PFSK-1 (cell line): Measurements from ENCODE around the gene SEC14L1.

Experiments used
- FOXP2 ChIP-seq: optimal IDR thresholded peaks from 2 replicates; pipeline ENCODE3; 2011; ENCODE audit warnings: borderline replicate concordance, control low read depth, inconsistent platforms; ENCODE audit not compliant: insufficient read depth; ENCODE audit errors: extremely low read length, extremely low read depth
- POLR2AphosphoS5 ChIP-seq: IDR thresholded peaks from 2 replicates; pipeline ENCODE4 v1.6.1; 2012; ENCODE audit warnings: low read depth, mild to moderate bottlenecking, control low read depth, low read length, moderate library complexity
- REST ChIP-seq, 2 experiments: IDR thresholded peaks; 2 replicates each; pipeline versions ENCODE4 v1.6.1 to v1.8.0; 2011 to 2012; ENCODE audit warnings: low read depth in 2 of 2, low read length in 2 of 2, control low read depth in 1 of 2, inconsistent platforms in 1 of 2, mild to moderate bottlenecking in 1 of 2, moderate library complexity in 1 of 2; ENCODE audit not compliant: insufficient read depth in 1 of 2
- SIN3A ChIP-seq: IDR thresholded peaks from 2 replicates; pipeline ENCODE4 v1.6.1; 2012; ENCODE audit warnings: mild to moderate bottlenecking, low read length, moderate library complexity, borderline replicate concordance; ENCODE audit not compliant: insufficient read depth
- TAF1 ChIP-seq: IDR thresholded peaks from 2 replicates; pipeline ENCODE4 v1.6.1; 2012; ENCODE audit warnings: low read length, control low read depth, borderline replicate concordance; ENCODE audit not compliant: insufficient read depth

SEC14L1 gene

DNA sequence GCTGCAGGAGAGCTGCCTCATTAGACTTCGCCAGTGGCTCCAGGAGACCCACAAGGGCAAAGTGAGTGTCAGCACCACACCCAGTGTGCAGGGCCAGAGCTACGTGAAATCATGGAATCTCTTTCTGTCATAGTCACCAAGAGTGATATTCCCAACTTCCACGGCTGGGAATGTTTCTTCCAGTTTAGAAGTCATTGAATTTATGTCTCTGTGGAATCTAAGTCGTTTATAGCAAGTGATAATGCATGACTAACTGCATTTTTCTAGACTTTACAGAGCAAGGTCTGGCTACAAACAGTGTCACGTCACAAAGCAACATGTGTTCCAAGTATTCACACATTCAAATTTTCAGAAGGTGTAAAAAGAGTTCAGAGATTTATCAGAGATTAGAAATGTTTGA lies 55.5 kb downstream of the SEC14L1 start:
- TF ChIP-seq FOXP2 (no peak), POLR2AphosphoS5 (no peak)

DNA sequence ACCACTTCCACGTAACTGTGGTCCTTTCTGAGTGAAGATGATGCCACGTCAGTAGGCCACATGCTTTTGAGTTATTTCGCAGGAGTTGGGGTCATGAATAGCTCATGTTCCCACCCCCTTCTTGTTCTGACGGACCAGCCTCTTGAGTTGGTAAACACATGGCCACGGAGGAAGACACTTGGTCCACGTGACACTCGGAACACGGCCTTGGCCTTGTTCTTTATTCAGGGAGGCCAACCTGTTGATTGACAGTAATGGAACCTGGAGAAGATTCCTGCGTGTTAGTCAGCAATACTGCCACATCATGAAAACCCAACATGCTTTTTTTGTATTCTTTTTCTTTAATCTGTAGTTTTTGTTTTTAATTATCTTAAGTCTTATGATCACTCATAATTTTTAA lies 56.3 kb downstream of the SEC14L1 start:
- TF ChIP-seq REST (IDR thresholded peaks at IDR 0.05; ENCODE audit: insufficient read depth in 1 of 2, low read depth in 2 of 2, low read length in 2 of 2): no peak
- TF ChIP-seq TAF1: no peak
- TF ChIP-seq FOXP2: no peak
- no peak for TF ChIP-seq SIN3A
- no peak for TF ChIP-seq POLR2AphosphoS5

- no peak for TF ChIP-seq POLR2AphosphoS5
- no peak for TF ChIP-seq REST (IDR thresholded peaks at IDR 0.05; ENCODE audit: insufficient read depth in 1 of 2, low read depth in 2 of 2, low read length in 2 of 2)
- no peak for TF ChIP-seq SIN3A
- no peak for TF ChIP-seq FOXP2
- TF ChIP-seq TAF1: no peak
These were observed 59.9 kb downstream of the SEC14L1 start for GRCh38 chr17:77200711-77201110.

GRCh38 chr17:77203436-77203835 lies 62.7 kb downstream of the SEC14L1 start:
- TF ChIP-seq TAF1: no peak
- TF ChIP-seq SIN3A: no peak
- TF ChIP-seq FOXP2: no peak
- TF ChIP-seq POLR2AphosphoS5: no peak
- TF ChIP-seq REST (IDR thresholded peaks at IDR 0.05; ENCODE audit: insufficient read depth in 1 of 2, low read depth in 2 of 2, low read length in 2 of 2): no peak

DNA sequence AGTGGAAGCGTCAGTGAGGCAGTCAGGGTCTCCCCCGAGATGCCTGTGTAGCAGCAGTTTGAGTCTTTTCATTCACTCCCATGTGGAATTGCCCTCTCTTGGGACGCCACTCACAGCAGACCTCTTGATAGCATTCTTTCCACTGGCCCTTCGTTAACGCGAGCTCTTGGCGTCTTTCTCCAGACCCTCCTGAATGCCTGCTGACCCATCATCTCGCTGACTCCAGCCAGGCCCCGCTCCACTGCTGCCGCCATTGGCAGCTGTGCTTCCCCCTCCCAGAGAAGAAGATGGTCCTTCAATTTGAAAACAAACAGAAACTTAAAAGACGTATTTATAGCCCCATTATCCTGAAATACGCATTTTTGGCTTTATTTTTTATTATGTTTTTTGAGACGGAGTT lies 63.1 kb downstream of the SEC14L1 start:
- TF ChIP-seq POLR2AphosphoS5 (no peak), SIN3A (no peak), REST (IDR thresholded peaks at IDR 0.05; ENCODE audit: insufficient read depth in 1 of 2, low read depth in 2 of 2, low read length in 2 of 2) (no peak), TAF1 (no peak), FOXP2 (no peak)
